H1 (cell line): ENCODE data around the gene ICA1.

ENCODE experiments used
- BACH1 ChIP-seq: IDR thresholded peaks from 2 replicates; pipeline ENCODE4 v1.6.1; 2012; ENCODE audit warnings: low read length, improper control_type of control experiment
- EZH2 ChIP-seq: fragments of 200-600 bp; sonication (generic); IDR thresholded peaks from 2 replicates; pipeline ENCODE4 v1.7.1; 2012; ENCODE audit warnings: low read depth, mild to moderate bottlenecking, moderate library complexity, low read length, inconsistent platforms; ENCODE audit not compliant: severe bottlenecking
- KDM1A ChIP-seq: fragments of 200-600, 300-600 bp; sonication (generic); IDR thresholded peaks from 2 replicates; pipeline ENCODE4 v1.7.1; 2016; ENCODE audit warnings: mild to moderate bottlenecking, low read length, borderline replicate concordance
- POLR2A ChIP-seq, 2 experiments: IDR thresholded peaks; 1 replicate in 1 of 2; 2 replicates in 1 of 2; pipeline ENCODE4 v1.6.1; 2011; ENCODE audit warnings: low read depth in 2 of 2, low read length in 2 of 2, mild to moderate bottlenecking in 2 of 2; ENCODE audit errors: control extremely low read depth in 1 of 2
- TF ChIP-seq, protein P1 (sequence below), 3 experiments: IDR thresholded peaks; 1 replicate in 2 of 3; 2 replicates in 1 of 3; pipeline versions ENCODE4 v1.5.1 to v1.6.1; 2011; ENCODE audit warnings: low read length in 3 of 3, mild to moderate bottlenecking in 3 of 3, inconsistent platforms in 2 of 3, low read depth in 1 of 3, moderate library complexity in 1 of 3; ENCODE audit not compliant: insufficient read depth in 1 of 3; ENCODE audit errors: control extremely low read depth in 1 of 3

DNA sequence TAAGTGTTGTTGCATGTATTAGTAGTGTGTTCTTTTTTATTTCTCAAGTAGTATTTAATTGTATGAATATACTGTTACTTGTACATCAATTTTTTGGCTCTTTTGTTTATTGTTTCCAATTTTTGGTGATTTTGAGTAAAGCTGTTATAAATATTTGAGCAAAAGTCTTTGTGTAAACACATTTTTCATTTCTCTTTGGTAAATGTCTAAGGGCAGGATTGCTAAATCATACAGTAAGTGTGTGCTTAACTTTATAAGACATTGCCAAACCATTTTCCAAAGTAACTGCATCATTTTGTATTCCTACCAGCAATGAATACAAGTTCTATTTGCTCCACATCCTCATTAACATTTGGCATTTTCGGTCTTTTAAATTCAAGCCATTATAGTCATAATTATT, 92.8 kb downstream of the ICA1 start:
- TF ChIP-seq, protein P1, sequence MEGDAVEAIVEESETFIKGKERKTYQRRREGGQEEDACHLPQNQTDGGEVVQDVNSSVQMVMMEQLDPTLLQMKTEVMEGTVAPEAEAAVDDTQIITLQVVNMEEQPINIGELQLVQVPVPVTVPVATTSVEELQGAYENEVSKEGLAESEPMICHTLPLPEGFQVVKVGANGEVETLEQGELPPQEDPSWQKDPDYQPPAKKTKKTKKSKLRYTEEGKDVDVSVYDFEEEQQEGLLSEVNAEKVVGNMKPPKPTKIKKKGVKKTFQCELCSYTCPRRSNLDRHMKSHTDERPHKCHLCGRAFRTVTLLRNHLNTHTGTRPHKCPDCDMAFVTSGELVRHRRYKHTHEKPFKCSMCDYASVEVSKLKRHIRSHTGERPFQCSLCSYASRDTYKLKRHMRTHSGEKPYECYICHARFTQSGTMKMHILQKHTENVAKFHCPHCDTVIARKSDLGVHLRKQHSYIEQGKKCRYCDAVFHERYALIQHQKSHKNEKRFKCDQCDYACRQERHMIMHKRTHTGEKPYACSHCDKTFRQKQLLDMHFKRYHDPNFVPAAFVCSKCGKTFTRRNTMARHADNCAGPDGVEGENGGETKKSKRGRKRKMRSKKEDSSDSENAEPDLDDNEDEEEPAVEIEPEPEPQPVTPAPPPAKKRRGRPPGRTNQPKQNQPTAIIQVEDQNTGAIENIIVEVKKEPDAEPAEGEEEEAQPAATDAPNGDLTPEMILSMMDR (IDR thresholded peaks at IDR 0.05; ENCODE audit: control extremely low read depth in 1 of 3, insufficient read depth in 1 of 3, low read depth in 1 of 3, low read length in 3 of 3) = no peak
- TF ChIP-seq EZH2 (no peak), POLR2A (IDR thresholded peaks at IDR 0.05; ENCODE audit: control extremely low read depth in 1 of 2, low read depth in 2 of 2, low read length in 2 of 2) (no peak), BACH1 (no peak), KDM1A (no peak)
